ENCODE data around the gene COG5.

DNA sequence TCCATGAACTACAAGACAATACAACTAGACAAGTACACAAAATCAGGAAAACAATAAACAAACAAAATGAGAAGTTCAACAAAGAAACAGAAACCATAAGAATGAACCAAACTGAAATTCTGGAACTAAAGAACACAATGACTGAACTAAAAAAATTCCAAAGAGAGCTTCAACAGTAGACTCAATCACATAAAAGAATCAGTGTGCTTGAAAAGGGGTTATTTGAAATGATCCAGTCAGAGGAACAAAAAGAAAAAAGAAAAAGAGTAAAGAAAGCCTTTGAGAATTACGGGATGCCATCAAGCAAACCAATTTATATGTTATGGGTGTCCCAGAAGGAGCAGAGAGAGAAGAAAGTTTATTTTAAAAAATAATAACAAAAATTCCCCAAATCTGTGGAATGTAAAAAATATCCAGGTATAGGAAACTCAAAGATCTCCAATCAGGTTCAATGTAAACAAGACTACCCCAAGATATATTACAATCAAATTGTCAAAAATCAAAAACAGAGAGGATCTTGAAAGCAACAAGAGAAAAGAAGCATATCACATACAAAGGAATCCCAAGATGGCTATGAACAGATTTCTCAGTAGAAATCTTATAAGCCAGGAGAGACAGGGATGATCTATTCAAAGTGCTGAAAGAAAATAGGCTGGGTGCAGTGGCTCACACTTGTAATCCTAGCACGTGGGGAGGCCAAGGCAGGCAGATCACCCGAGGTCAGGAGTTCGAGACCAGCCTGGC lies 18.7 kb downstream of the COG5 start:
- TF ChIP-seq, protein P1, sequence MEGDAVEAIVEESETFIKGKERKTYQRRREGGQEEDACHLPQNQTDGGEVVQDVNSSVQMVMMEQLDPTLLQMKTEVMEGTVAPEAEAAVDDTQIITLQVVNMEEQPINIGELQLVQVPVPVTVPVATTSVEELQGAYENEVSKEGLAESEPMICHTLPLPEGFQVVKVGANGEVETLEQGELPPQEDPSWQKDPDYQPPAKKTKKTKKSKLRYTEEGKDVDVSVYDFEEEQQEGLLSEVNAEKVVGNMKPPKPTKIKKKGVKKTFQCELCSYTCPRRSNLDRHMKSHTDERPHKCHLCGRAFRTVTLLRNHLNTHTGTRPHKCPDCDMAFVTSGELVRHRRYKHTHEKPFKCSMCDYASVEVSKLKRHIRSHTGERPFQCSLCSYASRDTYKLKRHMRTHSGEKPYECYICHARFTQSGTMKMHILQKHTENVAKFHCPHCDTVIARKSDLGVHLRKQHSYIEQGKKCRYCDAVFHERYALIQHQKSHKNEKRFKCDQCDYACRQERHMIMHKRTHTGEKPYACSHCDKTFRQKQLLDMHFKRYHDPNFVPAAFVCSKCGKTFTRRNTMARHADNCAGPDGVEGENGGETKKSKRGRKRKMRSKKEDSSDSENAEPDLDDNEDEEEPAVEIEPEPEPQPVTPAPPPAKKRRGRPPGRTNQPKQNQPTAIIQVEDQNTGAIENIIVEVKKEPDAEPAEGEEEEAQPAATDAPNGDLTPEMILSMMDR (IDR thresholded peaks at IDR 0.05): no peak
- no peak for TF ChIP-seq POLR2A (IDR thresholded peaks at IDR 0.05)

Data from adrenal gland (tissue), 5 donors.